ENCODE measurements around the gene ACAP1.

The ACAP1 gene

GRCh38 chr17:7336240-7337175 lies at the start of gene ACAP1:
TSS of gene ACAP1 (plus strand) at chr17:7336529. CDS start at chr17:7336735, 206 bp downstream.
- DNase-seq, result no peak

GRCh38 chr17:7289256-7290032 lies 46.9 kb upstream of the ACAP1 start:
- DNase-seq, result peak; percentile 52

GRCh38 chr17:7290166-7290565 lies 46.2 kb upstream of the ACAP1 start:
- no peak for DNase-seq

GRCh38 chr17:7290685-7291084 lies 45.6 kb upstream of the ACAP1 start:
- DNase-seq, result no peak

GRCh38 chr17:7292194-7292593 lies 44.1 kb upstream of the ACAP1 start:
- DNase-seq, result no peak

GRCh38 chr17:7292729-7293128 lies 43.6 kb upstream of the ACAP1 start:
- DNase-seq, result peak; percentile 56

GRCh38 chr17:7293159-7293558 lies 43.2 kb upstream of the ACAP1 start:
- peak; percentile 46 for DNase-seq

GRCh38 chr17:7293816-7294613 lies 42.3 kb upstream of the ACAP1 start:
- peak; percentile 79 for DNase-seq

GRCh38 chr17:7294614-7295153 lies 41.6 kb upstream of the ACAP1 start, which contains the start of gene YBX2:
TSS of gene YBX2 (minus strand) at chr17:7294639. CDS start at chr17:7294500, 139 bp downstream.
- DNase-seq, result peak; percentile 94

GRCh38 chr17:7295230-7296180 lies 40.8 kb upstream of the ACAP1 start:
- peak; percentile 60 for DNase-seq

GRCh38 chr17:7296189-7296861 lies 40.0 kb upstream of the ACAP1 start:
- DNase-seq, result peak; percentile 94

- DNase-seq, result no peak
Measured at GRCh38 chr17:7304179-7304578, 32.1 kb upstream of the ACAP1 start.

GRCh38 chr17:7306911-7307685 lies 29.2 kb upstream of the ACAP1 start, which contains the start of gene EIF5A:
TSS of gene EIF5A (plus strand) at chr17:7307628. CDS start at chr17:7309636, 2,008 bp downstream.
- peak; percentile 100 for DNase-seq

GRCh38 chr17:7307686-7308624 lies 28.4 kb upstream of the ACAP1 start:
- DNase-seq, result peak; percentile 65

GRCh38 chr17:7308625-7309433 lies 27.5 kb upstream of the ACAP1 start:
- peak; percentile 92 for DNase-seq

- DNase-seq, result peak; percentile 43
Measured at GRCh38 chr17:7309628-7310027, 26.7 kb upstream of the ACAP1 start.

GRCh38 chr17:7311110-7311705 lies 25.1 kb upstream of the ACAP1 start:
- no peak for DNase-seq
